Measurements from ENCODE around the gene NXPH2.

The NXPH2 gene

DNA sequence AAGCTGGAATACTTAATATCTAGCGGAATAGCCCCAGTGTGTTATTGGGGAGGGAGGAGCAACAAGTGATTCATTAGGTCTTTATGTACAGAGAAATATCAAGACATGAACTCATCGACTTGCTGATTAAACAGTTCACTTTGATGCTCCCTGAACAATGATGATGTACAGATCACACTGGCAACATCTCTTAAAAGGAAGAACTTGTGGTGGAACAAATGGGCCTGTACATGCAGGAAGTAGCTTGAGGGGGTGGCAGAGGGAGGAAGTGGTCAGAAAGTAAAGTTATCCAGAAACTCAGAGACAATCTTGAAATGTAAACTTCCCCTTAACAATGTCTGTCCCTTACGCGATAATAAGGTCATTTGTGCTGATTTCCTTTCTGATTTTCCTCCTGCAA is 90.5 kb downstream of the NXPH2 start:
- no peak overlapping the region for H3K4me2 ChIP-seq (ENCODE audit: low read depth, low read length, poor library complexity, severe bottlenecking)

DNA sequence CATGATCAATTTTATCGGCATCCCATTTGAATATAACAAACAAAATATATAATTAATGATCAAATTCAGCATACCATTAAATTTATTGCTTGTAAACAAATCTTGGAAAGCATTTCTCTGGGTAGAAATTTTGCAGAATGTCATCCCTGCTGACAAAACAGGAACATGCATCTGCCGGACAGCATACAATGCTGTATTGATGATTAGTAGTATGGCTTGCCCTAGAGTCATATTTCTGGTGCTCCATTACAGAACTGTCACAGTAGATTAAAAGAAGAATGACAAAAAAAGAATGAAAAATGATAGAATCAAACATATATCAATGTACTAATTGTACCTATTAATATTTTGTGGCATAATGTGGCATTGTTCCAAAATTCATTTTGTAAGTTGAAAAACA is 98.0 kb downstream of the NXPH2 start:
- H3K9me3 ChIP-seq (ENCODE audit: insufficient read depth, low read length) = no peaks in the 10 kb centered on the region
- H3K27me3 ChIP-seq (ENCODE audit: low read length) = no peaks in the 10 kb centered on the region
- H3K27ac ChIP-seq (ENCODE audit: low read depth, low read length) = no peak overlapping the region
- no peaks in the 10 kb centered on the region for H3F3A ChIP-seq (ENCODE audit: insufficient read depth)
- no peak overlapping the region for H2AFZ ChIP-seq (ENCODE audit: low read depth, low read length, severe bottlenecking)
- no peaks in the 10 kb centered on the region for H4K20me1 ChIP-seq (ENCODE audit: low read depth, low read length)
- H3K36me3 ChIP-seq (ENCODE audit: low read length) = no peaks in the 10 kb centered on the region
- no peaks in the 10 kb centered on the region for H3K79me2 ChIP-seq (ENCODE audit: insufficient read depth, low read length)
- no peak overlapping the region for H3K4me2 ChIP-seq (ENCODE audit: low read depth, low read length, poor library complexity, severe bottlenecking)
- no peak overlapping the region for H3K4me3 ChIP-seq (ENCODE audit: insufficient read depth, low read length, poor library complexity, severe bottlenecking)
- TF ChIP-seq, protein P1, sequence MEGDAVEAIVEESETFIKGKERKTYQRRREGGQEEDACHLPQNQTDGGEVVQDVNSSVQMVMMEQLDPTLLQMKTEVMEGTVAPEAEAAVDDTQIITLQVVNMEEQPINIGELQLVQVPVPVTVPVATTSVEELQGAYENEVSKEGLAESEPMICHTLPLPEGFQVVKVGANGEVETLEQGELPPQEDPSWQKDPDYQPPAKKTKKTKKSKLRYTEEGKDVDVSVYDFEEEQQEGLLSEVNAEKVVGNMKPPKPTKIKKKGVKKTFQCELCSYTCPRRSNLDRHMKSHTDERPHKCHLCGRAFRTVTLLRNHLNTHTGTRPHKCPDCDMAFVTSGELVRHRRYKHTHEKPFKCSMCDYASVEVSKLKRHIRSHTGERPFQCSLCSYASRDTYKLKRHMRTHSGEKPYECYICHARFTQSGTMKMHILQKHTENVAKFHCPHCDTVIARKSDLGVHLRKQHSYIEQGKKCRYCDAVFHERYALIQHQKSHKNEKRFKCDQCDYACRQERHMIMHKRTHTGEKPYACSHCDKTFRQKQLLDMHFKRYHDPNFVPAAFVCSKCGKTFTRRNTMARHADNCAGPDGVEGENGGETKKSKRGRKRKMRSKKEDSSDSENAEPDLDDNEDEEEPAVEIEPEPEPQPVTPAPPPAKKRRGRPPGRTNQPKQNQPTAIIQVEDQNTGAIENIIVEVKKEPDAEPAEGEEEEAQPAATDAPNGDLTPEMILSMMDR (IDR thresholded peaks at IDR 0.05; ENCODE audit: insufficient read depth, low read length, poor library complexity, severe bottlenecking) = no peak
- no peak for TF ChIP-seq EZH2phosphoT487 (conservative IDR thresholded peaks at IDR 0.05; ENCODE audit: low read length)
- no peak overlapping the region for H3K9ac ChIP-seq (ENCODE audit: low read length)
- no peaks in the 10 kb centered on the region for H3K9me2 ChIP-seq (replicated peaks; ENCODE audit: insufficient read depth, low read length)

More for the DNA sequence above, 90.5 kb downstream of the NXPH2 start:
- Histone ChIP-seq H3K9me2 (replicated peaks; ENCODE audit: insufficient read depth, low read length) (no peaks in the 10 kb centered on the region), H3K27me3 (ENCODE audit: low read length) (no peaks in the 10 kb centered on the region), H3K9ac (ENCODE audit: low read length) (no peak overlapping the region), H3K36me3 (ENCODE audit: low read length) (no peaks in the 10 kb centered on the region), H3K4me3 (ENCODE audit: insufficient read depth, low read length, poor library complexity, severe bottlenecking) (no peak overlapping the region), H3K9me3 (ENCODE audit: insufficient read depth, low read length) (no peaks in the 10 kb centered on the region), H2AFZ (ENCODE audit: low read depth, low read length, severe bottlenecking) (no peak overlapping the region), H4K20me1 (ENCODE audit: low read depth, low read length) (no peaks in the 10 kb centered on the region), H3K27ac (ENCODE audit: low read depth, low read length) (no peak overlapping the region), H3K79me2 (ENCODE audit: insufficient read depth, low read length) (no peaks in the 10 kb centered on the region), H3F3A (ENCODE audit: insufficient read depth) (no peaks in the 10 kb centered on the region)
- TF ChIP-seq EZH2phosphoT487 (conservative IDR thresholded peaks at IDR 0.05; ENCODE audit: low read length) = no peak
- TF ChIP-seq, protein P1 (IDR thresholded peaks at IDR 0.05; ENCODE audit: insufficient read depth, low read length, poor library complexity, severe bottlenecking) = no peak

DNA sequence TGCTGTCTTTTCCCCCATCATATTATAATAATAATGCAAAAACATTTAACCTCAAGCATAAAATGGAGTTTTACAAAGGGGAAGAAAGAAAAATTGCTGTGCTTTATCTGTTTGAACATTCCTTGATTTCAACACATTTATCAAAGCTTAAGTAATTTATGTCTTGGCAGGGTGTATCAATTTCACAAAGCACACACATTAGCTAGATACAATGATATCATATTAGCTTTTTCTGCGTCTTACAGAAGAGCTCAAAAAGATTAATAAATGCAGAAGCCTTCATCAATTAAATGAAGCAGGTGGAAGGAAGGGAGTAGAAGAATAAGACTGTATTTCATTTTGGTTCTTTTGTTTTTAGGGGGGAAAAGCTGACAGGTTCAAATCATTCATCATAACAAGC is 103.0 kb downstream of the NXPH2 start:
- Histone ChIP-seq H2AFZ (ENCODE audit: low read depth, low read length, severe bottlenecking) (no peak overlapping the region), H3K9me3 (ENCODE audit: insufficient read depth, low read length) (no peaks in the 10 kb centered on the region), H3K27me3 (ENCODE audit: low read length) (no peaks in the 10 kb centered on the region), H3K9ac (ENCODE audit: low read length) (no peak overlapping the region), H3K79me2 (ENCODE audit: insufficient read depth, low read length) (no peaks in the 10 kb centered on the region), H3K36me3 (ENCODE audit: low read length) (no peaks in the 10 kb centered on the region), H3K27ac (ENCODE audit: low read depth, low read length) (no peak overlapping the region), H3F3A (ENCODE audit: insufficient read depth) (no peaks in the 10 kb centered on the region), H3K4me2 (ENCODE audit: low read depth, low read length, poor library complexity, severe bottlenecking) (no peak overlapping the region), H3K4me3 (ENCODE audit: insufficient read depth, low read length, poor library complexity, severe bottlenecking) (no peak overlapping the region), H4K20me1 (ENCODE audit: low read depth, low read length) (no peaks in the 10 kb centered on the region), H3K9me2 (replicated peaks; ENCODE audit: insufficient read depth, low read length) (no peaks in the 10 kb centered on the region)
- TF ChIP-seq, protein P1 (IDR thresholded peaks at IDR 0.05; ENCODE audit: insufficient read depth, low read length, poor library complexity, severe bottlenecking) = no peak
- no peak for TF ChIP-seq EZH2phosphoT487 (conservative IDR thresholded peaks at IDR 0.05; ENCODE audit: low read length)
